ENCODE measurements around the gene EPN3.
A peak's percentile ranks its signal among the peaks of the same experiment; 100 is the strongest.

EPN3 gene

DNA sequence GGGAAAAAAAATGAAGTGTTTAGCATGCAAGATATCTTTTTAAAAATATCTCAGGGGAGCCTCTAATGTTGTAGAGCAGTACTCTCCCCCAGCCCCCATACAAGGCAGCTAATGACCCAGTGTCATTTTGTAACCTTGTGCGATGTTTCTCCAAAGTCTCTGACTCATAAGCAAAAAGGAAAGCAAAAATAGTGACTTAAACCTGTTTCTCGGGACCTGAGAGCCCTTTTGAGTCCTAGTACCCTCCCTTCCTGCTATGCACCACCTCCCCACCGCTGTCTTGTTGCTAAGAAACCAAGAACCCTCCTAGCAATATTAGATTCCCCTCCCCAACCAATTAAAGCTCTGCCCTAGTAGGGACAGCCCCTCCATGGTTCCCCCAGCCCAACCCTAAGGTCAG lies 21.5 kb upstream of the EPN3 start:
- DNase-seq: no peak

GRCh38 chr17:50513495-50513894 lies 19.0 kb upstream of the EPN3 start:
- DNase-seq: no peak

DNA sequence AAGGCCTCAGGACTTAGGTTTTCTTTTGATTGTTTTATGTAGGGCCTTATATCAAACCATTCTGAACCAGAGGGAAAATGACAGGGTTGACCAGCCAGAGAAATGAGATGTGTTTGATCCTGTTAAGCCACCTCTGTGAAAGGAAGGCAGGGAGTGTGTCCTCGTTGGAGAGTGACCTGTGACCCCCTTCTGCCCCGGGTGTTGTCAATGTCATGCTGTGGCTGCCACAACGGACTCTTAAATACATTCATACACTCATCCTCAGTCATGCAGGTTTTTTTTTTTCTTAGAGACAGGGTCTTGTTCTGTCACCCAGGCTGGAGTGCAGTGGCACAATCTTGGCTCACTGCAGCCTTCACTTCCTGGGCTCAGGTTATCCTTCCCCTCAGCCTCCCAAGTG lies 18.1 kb upstream of the EPN3 start:
- no peak for DNase-seq

DNA sequence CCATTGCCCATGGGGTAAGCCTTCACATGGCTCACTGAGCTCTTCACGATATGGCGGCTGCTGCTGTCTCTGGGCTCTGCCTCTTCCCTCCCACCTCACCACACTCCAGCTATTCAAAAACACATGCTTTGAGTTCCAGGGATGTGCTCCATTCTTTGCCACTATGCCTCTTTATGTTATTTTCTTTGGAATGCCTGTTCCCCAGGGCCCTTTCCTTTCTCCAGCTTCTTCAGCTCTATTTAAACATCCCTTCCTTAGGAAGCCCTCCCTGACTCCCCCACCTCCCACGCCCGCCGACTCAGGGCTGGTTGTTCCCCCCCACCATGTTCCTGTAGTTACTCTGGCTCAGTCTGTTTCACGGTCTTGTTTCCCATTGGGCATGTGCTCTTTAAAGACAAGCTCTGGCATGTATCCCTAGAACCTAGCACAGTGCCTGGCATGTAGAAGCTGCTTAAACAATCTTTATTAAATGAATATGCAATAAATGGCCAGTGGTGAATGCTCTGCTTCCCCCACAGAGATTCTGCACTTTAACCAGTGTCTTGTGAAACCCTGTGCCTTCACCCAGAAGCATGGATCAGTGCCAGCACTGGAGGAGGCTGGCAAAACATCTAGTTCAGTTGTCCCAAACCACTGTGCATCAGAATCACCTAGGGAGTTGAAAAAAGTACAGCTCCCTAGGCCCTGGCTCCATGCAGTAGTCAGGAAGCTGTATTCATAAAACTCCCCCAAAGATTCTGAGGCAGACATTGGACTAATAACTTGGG lies 17.4 kb upstream of the EPN3 start:
- no peak for DNase-seq

DNA sequence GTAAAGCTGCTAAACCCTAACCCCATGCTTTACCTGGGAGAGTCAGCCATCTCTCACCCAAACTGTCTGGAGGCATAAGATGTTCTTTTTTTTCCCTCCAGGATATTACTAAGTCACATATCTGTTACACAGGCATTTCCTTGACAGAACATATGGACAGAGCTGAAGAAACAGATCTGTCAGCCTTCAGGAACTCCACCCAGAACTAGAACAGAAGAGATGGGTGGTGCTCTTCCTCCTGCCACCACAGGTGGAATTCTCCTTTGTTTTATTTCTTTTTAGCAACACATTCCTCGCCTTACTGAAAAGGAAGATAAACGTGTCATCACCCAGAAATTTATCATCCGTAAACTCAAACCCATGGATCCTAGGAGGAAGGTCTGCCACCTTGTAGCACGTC lies 15.5 kb upstream of the EPN3 start:
- DNase-seq: no peak

GRCh38 chr17:50517504-50518383 lies 14.8 kb upstream of the EPN3 start:
- DNase-seq: no peak

- DNase-seq: no peak
Measured at GRCh38 chr17:50518384-50519023, 14.0 kb upstream of the EPN3 start.

GRCh38 chr17:50519141-50519834 lies 13.2 kb upstream of the EPN3 start:
- DNase-seq: no peak

- no peak for DNase-seq
Measured at GRCh38 chr17:50520483-50520882, 12.1 kb upstream of the EPN3 start.

GRCh38 chr17:50521514-50521913 lies 11.0 kb upstream of the EPN3 start:
- DNase-seq: no peak

DNA sequence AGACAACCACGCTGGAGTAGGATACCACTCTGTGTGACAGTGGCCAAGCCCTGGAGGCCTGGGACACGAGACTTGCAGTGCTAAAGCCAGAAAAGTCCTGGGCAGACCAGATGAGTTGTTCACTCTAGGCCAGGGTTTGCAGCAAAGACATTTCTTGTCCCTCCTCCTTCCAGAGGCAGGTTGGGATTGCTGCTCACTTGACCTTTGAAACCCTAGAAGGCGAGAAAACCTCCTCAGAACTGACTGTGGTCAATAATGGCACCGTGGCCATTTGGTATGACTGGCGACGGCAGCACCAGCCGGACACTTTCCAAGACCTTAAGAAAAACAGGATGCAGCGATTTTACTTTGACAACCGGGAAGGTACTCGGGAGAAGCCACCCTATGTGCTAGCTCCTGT lies 9.8 kb upstream of the EPN3 start:
- DNase-seq: no peak

GRCh38 chr17:50523208-50523607 lies 9.3 kb upstream of the EPN3 start:
- no peak for DNase-seq

DNA sequence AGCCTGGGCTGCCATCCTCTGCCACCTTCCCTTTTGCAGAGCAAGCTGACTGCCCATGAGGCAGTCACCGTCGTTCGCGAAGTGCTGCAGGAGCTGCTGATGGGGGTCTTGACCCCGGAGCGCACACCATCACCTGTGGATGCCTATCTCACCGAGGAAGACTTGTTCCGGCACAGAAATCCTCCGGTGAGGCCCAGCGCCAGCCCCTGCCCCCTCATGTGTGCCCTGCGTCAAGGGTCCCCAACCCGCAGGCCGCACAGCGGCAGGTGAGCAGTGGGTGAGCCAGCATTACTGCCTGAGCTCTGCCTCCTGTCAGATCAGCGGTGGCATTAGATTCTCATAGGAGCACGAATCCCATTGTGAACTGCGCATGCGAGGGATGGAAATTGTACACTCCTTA lies 7.7 kb upstream of the EPN3 start:
- DNase-seq: no peak

GRCh38 chr17:50527155-50527762 lies 5.3 kb upstream of the EPN3 start:
- no peak for DNase-seq

DNA sequence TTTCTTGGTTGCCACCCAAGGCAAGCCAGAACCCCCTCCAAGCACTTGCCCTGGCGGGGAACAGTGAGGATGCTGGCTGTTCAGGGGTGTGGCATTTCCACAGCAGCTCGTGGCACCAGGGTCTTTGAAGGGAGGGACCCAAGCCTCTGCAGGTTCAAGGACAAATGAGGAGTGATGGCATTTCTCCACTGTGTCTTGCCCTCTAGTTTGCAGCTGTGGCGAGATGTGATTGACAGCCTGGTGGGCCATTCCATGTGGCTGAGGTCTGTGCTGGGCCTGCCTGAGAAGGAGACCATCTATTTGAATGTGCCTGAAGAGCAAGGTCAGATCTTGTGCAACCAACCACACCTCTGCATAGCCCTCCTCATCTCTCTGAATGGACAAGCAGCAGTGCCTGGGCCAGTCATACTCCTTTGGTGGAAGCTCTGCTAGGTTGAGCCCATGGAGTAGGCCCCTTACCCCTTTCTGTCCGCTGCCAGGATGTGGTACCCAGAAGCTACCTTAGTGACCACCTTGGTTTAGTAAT lies 4.5 kb upstream of the EPN3 start:
- no peak for DNase-seq

DNA sequence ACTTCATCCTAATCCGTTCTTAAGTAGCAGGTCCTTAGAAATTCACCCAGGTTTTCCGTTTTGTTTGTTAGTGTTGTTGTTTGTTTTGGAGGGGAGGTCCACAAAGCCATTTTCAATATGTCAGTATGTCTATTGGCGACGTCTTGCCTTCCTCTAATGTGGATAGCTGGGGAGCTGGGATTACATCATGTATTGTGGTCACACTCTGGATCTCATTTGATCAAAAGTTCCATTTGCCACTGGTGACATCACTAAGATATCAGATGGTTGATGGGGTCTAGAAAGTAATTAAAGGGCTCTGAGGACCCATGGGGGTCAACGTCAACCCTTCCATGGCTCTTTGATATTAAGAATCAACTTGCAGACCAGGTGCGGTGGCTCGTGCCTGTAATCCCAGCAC lies 2.7 kb upstream of the EPN3 start:
- DNase-seq: no peak

DNA sequence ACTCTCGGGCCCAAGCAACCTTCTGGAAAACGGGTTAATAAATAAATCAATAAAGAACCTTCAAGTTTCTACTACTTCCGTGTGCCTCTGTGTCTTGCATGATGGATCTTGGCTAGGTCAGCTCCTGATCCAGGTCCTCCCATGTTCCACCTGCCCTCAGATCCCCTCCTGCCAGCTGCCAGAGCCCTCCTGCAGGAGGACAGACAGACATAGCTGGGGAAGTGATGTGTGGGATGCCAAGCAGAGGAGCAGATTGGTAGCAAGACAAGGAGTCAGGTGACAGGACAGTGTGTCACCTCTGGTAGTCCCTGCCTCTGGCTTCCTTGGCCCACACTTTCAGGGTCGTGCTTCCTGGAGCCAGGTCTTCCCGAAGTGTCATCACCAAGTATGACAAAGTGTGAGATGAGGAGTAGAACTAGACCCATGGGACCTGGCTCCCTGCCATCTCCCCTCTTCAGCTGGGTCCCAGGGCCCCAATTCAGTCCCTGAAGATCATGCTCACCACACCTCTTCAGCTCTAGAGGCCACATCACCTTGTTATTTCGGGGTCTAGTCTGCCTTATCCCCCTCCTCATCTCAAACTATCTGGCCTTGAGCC lies 1.0 kb upstream of the EPN3 start:
- no peak for DNase-seq

GRCh38 chr17:50533185-50533584 lies 650 bp downstream of the EPN3 start:
- no peak for DNase-seq

DNA sequence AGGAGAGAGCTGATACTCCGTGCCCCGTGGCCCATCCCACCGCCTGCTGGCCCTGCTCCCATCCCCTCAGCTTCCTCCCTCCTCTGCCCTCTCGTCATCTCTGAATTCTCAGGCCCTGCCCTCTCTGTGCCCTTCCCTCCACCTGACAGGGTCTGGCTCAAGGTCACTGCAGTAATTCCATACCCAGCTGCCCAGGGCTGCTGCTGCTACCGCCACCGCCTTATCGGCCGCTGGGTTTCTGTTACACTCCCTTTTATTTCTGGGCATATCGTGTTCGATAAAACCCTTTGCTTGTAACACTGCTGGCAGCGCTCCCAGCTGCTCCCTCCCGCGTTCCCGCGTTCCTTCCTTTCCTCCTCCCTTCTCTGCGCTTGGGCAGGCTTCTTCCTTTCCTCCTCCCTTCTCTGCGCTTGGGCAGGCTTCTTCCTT lies 1.2 kb downstream of the EPN3 start:
- DNase-seq: peak; percentile 19

- no peak for DNase-seq
Measured at GRCh38 chr17:50534222-50534978, 1.9 kb downstream of the EPN3 start.

DNA sequence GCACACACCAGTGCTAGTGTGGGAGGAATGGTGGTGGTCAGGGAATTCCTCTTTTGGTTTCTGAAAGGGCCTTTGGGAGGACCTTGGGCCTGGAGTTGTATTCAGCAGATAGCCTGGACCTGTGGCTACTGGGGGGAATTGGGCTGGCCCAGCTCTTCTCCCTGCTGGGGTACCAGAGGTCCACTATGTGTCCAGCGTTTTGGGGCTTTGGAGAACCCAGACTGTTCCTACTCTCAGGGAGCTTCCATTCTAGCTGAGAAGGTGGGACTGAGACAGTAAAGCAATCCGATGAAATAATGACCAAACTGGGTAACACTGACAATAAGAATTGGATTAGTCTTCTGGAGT lies 2.4 kb downstream of the EPN3 start:
- DNase-seq: no peak

Measured in NCI-H345 (cell line).